Measurements from ENCODE around the gene ITLN1.
"Not testable (repeated sequence)": the region's sequence is repeated elsewhere in the genome, so short reads cannot be mapped to it uniquely, and the experiment has no call there.

Gene ITLN1

GRCh38 chr1:160885042-160885441 is at the start of gene ITLN1:
Gene ITLN1, minus strand, starts transcription at chr1:160885180. Its CDS starts 303 bp downstream, at chr1:160884877.
- DNase-seq, result no peak

GRCh38 chr1:160933305-160933704 is 48.3 kb upstream of the ITLN1 start:
- DNase-seq, result not testable (repeated sequence)

DNA sequence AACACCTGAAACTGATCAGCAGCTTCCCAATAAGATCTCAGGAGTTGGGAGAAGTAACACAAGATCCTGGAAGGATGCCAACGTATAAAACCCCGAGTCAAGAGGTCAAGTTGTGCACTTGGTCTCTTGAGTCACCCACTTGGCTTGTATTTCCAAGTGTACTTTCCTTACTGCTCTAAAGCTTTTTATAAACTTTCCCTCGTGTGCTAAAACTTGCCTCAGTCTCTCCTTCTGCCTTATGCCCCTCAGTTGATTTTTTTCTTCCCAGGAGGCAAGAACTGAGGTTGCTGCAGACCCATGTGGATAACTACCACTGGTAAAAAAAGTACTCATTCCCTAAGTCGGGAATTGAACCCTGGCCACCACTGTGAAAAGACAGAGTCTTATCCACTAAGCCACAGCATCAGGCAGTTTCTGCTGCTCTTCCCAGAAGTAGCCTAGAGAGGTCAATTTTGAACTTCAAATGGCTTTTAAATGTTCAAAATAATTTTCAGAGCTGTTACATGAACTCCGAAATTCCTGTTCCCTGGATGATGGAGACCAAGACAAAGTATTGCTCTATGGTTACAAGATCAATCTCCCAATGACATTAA is 40.8 kb upstream of the ITLN1 start:
- DNase-seq, result no peak

DNA sequence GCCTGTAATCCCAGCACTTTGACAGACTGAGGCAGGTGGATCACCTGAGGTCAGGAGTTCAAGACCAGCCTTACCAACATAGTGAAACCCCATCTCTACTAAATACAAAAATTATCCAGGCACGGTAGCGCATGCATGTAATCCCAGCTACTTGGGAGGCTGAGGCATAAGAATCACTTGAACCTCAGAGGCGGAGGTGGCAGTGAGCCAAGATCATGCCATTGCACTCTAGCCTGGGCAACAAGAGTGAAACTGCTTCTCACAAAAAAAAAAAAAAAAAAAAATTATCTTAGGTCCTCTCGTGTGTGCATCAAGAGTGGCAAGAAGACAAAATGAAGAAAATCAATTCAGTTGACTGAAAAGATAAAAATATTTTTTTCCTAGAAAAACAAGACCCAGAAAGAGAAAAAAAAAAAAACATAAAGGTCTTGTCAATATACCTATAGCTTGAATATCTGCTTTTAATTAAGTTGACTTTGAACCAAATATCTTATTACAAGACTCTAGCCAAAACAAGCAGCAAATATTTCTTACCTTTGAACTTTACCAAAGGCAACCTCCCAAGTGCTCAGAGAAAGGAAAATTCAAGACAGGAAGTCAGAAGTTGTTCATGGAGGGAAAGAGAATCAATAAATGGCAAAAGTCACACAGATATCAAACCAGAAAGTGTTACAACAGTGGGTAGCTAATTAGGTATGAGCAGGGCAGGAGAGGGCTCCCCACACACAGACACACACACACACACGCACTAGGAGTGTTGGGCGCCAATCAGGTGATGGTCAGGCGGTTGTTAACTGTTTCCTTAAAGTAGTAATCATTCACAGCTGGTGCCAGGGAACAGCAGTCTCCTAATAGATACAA is 40.0 kb upstream of the ITLN1 start:
- DNase-seq, result no peak

GRCh38 chr1:160916666-160917065 is 31.7 kb upstream of the ITLN1 start:
- no peak for DNase-seq

GRCh38 chr1:160913229-160913628 is 28.2 kb upstream of the ITLN1 start:
- DNase-seq, result not testable (repeated sequence)

GRCh38 chr1:160911925-160912324 is 26.9 kb upstream of the ITLN1 start:
- DNase-seq, result no peak

DNA sequence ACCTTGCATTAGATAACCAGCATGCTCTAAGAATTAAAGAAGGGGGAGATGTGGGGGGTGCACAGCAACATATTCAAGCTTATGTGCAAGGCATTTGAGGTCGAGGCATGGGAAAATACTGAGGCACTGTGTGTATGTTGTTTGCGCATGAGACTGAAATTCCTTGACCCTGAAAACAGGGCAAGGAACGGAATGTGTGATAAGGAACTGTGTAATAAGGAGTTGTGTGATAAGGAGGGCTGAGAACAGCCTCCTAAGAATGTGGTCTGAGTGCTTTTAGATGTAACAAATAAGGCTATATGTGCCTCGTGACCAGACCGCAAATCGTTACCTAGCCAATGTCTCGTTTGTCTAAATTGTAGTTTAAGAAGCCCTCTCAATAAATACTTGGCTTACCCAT is 26.5 kb upstream of the ITLN1 start:
- no peak for DNase-seq

GRCh38 chr1:160910170-160910750 is 25.3 kb upstream of the ITLN1 start:
- DNase-seq, result no peak

GRCh38 chr1:160907976-160908375 is 23.0 kb upstream of the ITLN1 start:
- no peak for DNase-seq

DNA sequence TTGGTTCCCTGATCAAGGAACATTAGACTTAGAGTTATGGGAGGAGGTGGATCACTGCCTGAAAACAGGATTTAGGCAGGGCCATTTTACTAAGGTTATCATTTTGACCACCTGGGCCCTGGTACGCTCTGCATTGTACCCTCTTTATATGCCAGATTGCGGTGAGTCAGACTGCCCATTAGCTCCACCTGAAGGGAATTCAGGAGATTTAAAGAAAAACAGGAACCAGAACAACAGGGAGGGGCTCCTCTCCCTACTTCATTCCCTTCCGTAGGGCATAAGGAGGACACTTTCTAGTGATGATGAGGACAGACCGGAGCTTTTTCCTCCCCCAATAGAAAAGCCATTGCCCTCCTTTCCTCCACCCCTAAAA is 20.6 kb upstream of the ITLN1 start:
- DNase-seq, result no peak

DNA sequence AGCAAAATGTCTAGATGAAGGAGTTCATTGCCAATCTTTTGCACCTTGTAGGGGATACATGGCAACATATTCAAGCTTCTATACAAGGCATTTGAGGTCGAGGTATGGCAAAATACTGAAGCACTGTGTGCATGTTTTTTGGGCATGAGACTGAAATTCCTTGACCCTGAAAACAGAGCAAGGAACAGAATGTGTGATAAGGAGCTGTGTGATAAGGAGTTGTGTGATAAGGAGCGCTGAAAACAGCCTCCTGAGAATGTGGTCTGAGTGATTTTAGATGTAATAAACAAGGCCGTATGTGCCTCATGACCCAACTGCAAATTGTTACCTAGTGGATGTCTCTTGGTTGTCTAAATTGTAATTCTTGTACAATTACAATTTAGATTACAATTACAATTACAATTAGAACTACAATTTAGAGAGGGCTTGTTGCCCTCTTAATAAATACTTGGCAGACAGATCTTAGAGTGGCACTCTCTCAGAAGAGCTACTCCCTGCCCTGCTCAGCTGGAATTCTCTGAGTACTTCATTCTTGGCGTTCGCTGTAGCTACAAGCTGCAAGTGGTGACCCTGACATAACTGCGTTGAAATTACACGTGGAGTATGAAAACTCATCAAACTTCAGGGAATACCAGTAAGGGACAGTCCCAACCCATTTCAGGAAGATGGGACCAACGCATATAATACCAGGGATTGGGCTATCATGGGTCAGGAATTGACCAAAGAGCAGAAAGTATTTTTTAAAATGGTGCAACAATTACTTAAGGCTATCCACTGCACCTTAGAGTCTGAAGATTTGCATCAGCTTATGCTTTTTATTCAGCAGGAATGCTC is 20.0 kb upstream of the ITLN1 start:
- no peak for DNase-seq

DNA sequence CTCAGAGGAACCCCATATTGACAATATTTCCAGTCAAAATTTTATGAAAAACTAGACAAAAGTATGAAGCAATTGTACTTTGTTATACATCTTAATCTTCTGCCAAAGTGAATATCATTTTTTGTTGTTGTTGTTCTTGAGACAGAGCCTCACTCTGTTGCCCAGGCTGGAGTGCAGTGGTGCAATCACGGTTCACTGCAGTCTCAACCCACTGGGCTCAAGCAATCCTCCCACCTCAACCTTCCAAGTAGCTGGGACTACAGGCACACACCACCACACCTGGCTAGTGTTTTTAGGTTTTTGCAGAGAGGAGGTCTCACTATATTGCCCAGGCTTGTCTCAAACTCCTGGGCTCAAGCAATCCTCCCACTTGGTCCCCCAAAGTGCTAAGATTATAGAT is 17.3 kb upstream of the ITLN1 start:
- not testable (repeated sequence) for DNase-seq

GRCh38 chr1:160901768-160902167 is 16.8 kb upstream of the ITLN1 start:
- DNase-seq, result no peak

DNA sequence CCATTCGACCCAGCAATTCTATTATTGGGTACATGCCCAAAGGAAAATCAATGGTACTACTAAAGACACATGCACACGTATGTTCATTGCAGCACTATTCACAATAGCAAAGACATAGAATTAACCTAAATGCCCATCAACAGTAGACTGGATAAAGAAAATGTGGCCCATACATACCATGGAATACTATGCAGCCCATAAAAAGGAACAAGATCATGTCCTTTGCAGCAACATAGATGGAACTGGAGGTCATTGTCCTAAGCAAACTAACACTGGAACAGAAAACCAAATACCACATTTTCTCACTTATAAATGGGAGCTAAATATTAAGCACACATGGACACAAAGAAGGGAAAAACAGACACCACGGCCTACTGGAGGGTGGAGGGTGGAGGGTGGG is 15.7 kb upstream of the ITLN1 start:
- DNase-seq, result not testable (repeated sequence)

DNA sequence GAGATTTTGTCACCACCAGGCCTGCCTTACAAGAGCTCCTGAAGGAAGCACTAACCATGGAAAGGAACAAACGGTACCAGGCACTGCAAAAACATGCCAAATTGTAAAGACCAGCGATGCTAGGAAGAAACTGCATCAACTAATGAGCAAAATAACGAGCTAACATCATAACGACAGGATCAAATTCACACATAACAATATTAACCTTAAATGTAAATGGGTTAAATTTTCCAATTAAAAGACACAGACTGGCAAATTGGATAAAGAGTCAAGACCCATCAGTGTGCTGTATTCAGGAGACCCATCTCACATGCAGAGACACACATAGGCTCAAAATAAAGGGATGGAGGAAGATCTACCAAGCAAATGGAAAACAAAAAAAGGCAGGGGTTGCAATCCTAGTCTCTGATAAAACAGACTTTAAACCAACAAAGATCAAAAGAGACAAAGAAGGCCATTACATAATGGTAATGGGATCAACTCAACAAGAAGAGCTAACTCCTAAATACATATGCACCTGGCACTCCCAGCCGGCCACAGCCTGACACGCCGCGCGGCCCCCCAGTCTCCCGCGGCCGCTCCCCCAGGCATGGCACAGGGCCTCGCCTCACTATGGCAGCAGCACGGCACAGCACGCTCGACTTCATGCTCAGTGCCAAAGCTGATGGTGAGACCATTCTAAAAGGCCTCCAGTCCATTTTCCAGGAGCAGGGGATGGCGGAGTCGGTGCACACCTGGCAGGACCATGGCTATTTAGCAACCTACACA is 9.6 kb upstream of the ITLN1 start:
- not testable (repeated sequence) for DNase-seq

GRCh38 chr1:160891474-160891873 is 6.5 kb upstream of the ITLN1 start:
- no peak for DNase-seq

- no peak for DNase-seq
These were observed 3.9 kb upstream of the ITLN1 start for GRCh38 chr1:160888926-160889325.

- no peak for DNase-seq
These were observed 2.1 kb upstream of the ITLN1 start for GRCh38 chr1:160887071-160887470.

DNA sequence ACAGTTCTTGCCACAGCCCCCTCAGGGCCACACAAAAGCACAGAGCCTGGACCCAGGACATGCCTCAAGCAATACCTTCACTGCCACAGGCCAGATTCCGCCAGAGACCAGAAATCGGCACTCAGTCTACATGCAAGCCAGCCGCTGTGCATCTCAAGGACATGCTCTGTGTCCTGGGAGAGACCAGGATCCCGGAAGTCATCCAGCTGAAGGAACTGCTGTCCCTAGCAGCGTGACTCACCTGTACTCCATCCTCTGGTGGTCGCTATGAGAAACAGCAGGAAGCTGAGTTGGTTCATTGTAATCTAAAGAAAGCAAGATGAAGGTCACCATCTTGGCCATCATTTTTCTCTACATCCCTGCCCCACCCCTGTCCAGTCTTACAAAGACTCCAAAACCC is 401 bp downstream of the ITLN1 start:
- no peak for DNase-seq

DNA sequence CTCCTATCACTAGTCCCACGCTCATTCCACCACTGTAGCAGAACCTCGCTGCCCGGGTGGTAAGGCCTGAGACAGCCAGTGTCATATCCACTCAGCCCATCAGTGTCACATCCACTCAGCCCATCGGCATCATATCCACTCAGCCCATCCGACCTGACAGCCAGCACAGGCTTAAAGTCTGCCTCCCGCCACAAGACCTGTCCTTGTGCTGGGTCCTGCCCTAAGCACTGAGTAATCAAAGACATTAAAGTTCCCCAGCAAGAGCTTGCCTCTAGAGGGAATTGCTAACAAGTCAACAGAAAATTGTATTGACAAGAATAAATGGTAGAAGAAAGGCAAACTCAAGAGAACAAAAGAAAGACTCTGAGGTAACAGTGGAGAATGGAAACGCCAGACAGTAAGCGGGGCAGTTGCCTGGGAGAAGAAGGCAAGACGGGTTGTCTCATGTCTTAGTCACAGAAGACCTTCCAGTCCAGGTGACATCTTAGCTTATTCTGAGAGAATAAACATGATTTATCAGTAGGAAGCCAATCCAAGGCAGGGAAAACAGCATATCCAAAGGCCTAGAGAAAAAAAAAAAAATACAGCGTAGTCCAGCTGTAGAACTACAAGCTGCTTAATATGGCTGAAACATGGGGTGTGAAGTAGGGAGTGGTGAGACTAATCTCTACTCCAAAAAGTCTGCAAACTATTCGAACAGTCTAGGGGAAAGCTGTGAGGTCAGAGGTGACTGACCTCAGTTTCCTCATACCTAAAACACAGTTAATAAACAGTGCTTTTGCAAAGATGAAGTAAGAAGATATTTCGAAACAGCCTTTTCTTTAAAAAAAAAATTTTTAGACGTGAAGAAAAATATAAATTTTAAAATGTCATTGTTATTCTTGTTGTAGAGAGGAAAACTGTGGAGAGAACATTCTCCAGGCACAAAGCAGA is 1.1 kb downstream of the ITLN1 start:
- no peak for DNase-seq
